HCT116 (cell line): ENCODE measurements around the gene STRADA. TPM values are rescaled to one million over a fixed set of nuclear protein-coding genes. Genes with fewer than 3 reads are reported as not detected.

Source experiments
- ATAC-seq: fragments of 200-7000 bp; cut with Tn5 transposase; 2 replicates; pipeline ENCODE4 v1.9.1; 2020; ENCODE audit warnings: mild to moderate bottlenecking, moderate library complexity
- BruUV-seq: library from RNA; stranded (reverse); fragments of 400-500 nt; replicated peaks from 2 replicates; lab custom pipeline; 2021; lab: Mats Ljungman, UMichigan
- CTCF ChIA-PET: fragments of 300-600 bp; sonication (Branson Sonifier 250); formaldehyde crosslinking; loops from one replicate; lab custom pipeline; 2021; ENCODE audit warnings: antibody characterized with exemption; lab: Charles Lee
- POLR2A ChIA-PET: fragments of 300-600, 350-600 bp; sonication (Branson Sonifier 250); formaldehyde crosslinking; loops from one replicate; lab custom pipeline; 2021; ENCODE audit warnings: antibody characterized with exemption; lab: Charles Lee
- RAD21 ChIA-PET, 2 experiments: fragments of 300-600 bp; sonication (Branson Sonifier 250); formaldehyde crosslinking; loops; one replicate each; lab custom pipeline; 2023; ENCODE audit warnings: low total read pairs in 2 of 2; ENCODE audit not compliant: uncharacterized antibody in 2 of 2, unreplicated experiment in 2 of 2, low non-redundant PET in 1 of 2; lab: Charles Lee
- DNase-seq: peaks from one replicate; pipeline ENCODE4 v3.0.0-alpha.2; 2010; ENCODE audit warnings: low read depth, low spot score
- H2AFZ ChIP-seq: fragments of 200-600 bp; shearing (Covaris generic), sonication (generic); 2 replicates; pipeline ENCODE4 v1.6.1; 2017; ENCODE audit warnings: low read depth, mixed run types, mixed read lengths, antibody characterized with exemption, low read length; ENCODE audit not compliant: poor library complexity, severe bottlenecking
- H3K27ac ChIP-seq: 2 replicates; pipeline ENCODE4 v1.5.1; 2012; ENCODE audit warnings: low read depth, low read length
- H3K27me3 ChIP-seq: fragments of 200-600 bp; sonication (generic); 2 replicates; pipeline ENCODE4 v1.6.1; 2016; ENCODE audit warnings: mixed run types, low read length, mixed read lengths; ENCODE audit not compliant: insufficient read depth
- H3K36me3 ChIP-seq, 2 experiments: fragments of 200-500 bp in 1 of 2; fragments of 200-600 bp in 1 of 2; sonication (Bioruptor generic) in 1 of 2; sonication (generic) in 1 of 2; 2 replicates each; pipeline versions ENCODE4 v1.5.1 to v1.6.1; 2014 to 2016; ENCODE audit warnings: low read length in 2 of 2, inconsistent platforms in 1 of 2, mixed read lengths in 1 of 2, mixed run types in 1 of 2; ENCODE audit not compliant: insufficient read depth in 2 of 2, control insufficient read depth in 1 of 2
- H3K4me1 ChIP-seq, 2 experiments: fragments of 200-600 bp in 1 of 2; sonication (generic) in 1 of 2; 2 replicates each; pipeline versions ENCODE4 v1.5.1 to v1.6.1; 2012 to 2017; ENCODE audit warnings: low read length in 2 of 2, inconsistent platforms in 1 of 2, mild to moderate bottlenecking in 1 of 2, mixed read lengths in 1 of 2, mixed run types in 1 of 2, moderate library complexity in 1 of 2; ENCODE audit not compliant: insufficient read depth in 2 of 2, control insufficient read depth in 1 of 2
- H3K4me2 ChIP-seq: fragments of 200-600 bp; sonication (generic); 2 replicates; pipeline ENCODE4 v1.6.1; 2017; ENCODE audit warnings: mixed run types, low read length, mixed read lengths
- H3K4me3 ChIP-seq, 2 experiments: fragments of 200-600 bp in 1 of 2; sonication (generic) in 1 of 2; replicated peaks in 1 of 2; 2 replicates each; pipeline ENCODE4 v1.5.1; 2011 to 2016; ENCODE audit warnings: low read length in 2 of 2, control low read depth in 1 of 2, low read depth in 1 of 2, mild to moderate bottlenecking in 1 of 2, mixed read lengths in 1 of 2, mixed run types in 1 of 2
- H3K79me2 ChIP-seq: fragments of 200-600 bp; sonication (generic); 2 replicates; pipeline ENCODE4 v1.6.1; 2017; ENCODE audit warnings: mild to moderate bottlenecking, mixed run types, low read length, moderate library complexity, mixed read lengths; ENCODE audit not compliant: insufficient read depth
- H3K9ac ChIP-seq: fragments of 200-600 bp; sonication (generic); 2 replicates; pipeline ENCODE4 v1.6.1; 2016; ENCODE audit warnings: low read length, mixed read lengths
- H3K9me2 ChIP-seq: fragments of 200-600 bp; sonication (generic), shearing (Covaris generic); 2 replicates; pipeline ENCODE4 v1.6.1; 2017; ENCODE audit warnings: mixed run types, mild to moderate bottlenecking, moderate library complexity; ENCODE audit not compliant: insufficient read depth
- H3K9me3 ChIP-seq, 2 experiments: fragments of 200-500 bp in 1 of 2; fragments of 200-600 bp in 1 of 2; sonication (Bioruptor generic) in 1 of 2; sonication (generic) in 1 of 2; 2 replicates each; pipeline ENCODE4 v1.6.1; 2014 to 2017; ENCODE audit warnings: low read length in 2 of 2, mixed read lengths in 2 of 2, inconsistent platforms in 1 of 2, low read depth in 1 of 2, mild to moderate bottlenecking in 1 of 2, mixed run types in 1 of 2, moderate library complexity in 1 of 2; ENCODE audit not compliant: control insufficient read depth in 1 of 2, insufficient read depth in 1 of 2
- H4K20me1 ChIP-seq: fragments of 200-600 bp; sonication (generic), shearing (Covaris generic); 2 replicates; pipeline ENCODE4 v1.6.1; 2017; ENCODE audit warnings: mixed run types, mild to moderate bottlenecking, moderate library complexity; ENCODE audit not compliant: insufficient read depth
- CBX3 ChIP-seq: IDR thresholded peaks from 2 replicates; pipeline ENCODE4 v1.6.1; 2012; ENCODE audit warnings: low read depth
- CEBPB ChIP-seq: IDR thresholded peaks from 2 replicates; pipeline ENCODE4 v1.6.1; 2012; ENCODE audit warnings: low read depth
- EGR1 ChIP-seq: IDR thresholded peaks from 2 replicates; pipeline ENCODE4 v1.6.1; 2012; ENCODE audit warnings: low read depth
- ELF1 ChIP-seq: IDR thresholded peaks from 2 replicates; pipeline ENCODE4 v1.6.1; 2012; ENCODE audit warnings: low read depth, borderline replicate concordance
- EZH2 ChIP-seq: fragments of 200-600 bp; sonication (generic); IDR thresholded peaks from 2 replicates; pipeline ENCODE4 v1.6.1; 2017; ENCODE audit warnings: antibody characterized with exemption, mixed run types
- EZH2phosphoT487 ChIP-seq: fragments of 200-600 bp; IDR thresholded peaks from 2 replicates; pipeline ENCODE4 v1.6.1; 2018; ENCODE audit warnings: antibody characterized with exemption, borderline replicate concordance
- FOSL1 ChIP-seq: IDR thresholded peaks from 2 replicates; pipeline ENCODE4 v1.6.1; 2012; ENCODE audit warnings: low read depth
- JUND ChIP-seq: IDR thresholded peaks from 2 replicates; pipeline ENCODE4 v1.6.1; 2012
- POLR2A ChIP-seq: IDR thresholded peaks from 2 replicates; pipeline ENCODE4 v1.7.0; 2011; ENCODE audit warnings: borderline replicate concordance; ENCODE audit not compliant: insufficient read depth, insufficient read length; ENCODE audit errors: extremely low read depth
- RAD21 ChIP-seq: IDR thresholded peaks from 2 replicates; pipeline ENCODE4 v1.6.1; 2012; ENCODE audit warnings: low read depth, mild to moderate bottlenecking
- SIN3A ChIP-seq: IDR thresholded peaks from 2 replicates; pipeline ENCODE4 v1.6.1; 2012; ENCODE audit warnings: low read depth
- SP1 ChIP-seq: IDR thresholded peaks from 2 replicates; pipeline ENCODE4 v1.6.1; 2012; ENCODE audit warnings: low read depth
- TCF7L2 ChIP-seq: IDR thresholded peaks from 2 replicates; pipeline ENCODE4 v1.7.0; 2011; ENCODE audit warnings: borderline replicate concordance, inconsistent platforms; ENCODE audit not compliant: insufficient read depth, insufficient read length; ENCODE audit errors: extremely low read depth
- ZFX ChIP-seq: fragments of 450-650 bp; IDR thresholded peaks from 2 replicates; pipeline ENCODE4 v1.6.1; 2017
- ZNF274 ChIP-seq: fragments of 200-500 bp; sonication (Bioruptor generic); IDR thresholded peaks from 2 replicates; pipeline ENCODE4 v1.6.1; 2014; ENCODE audit warnings: mild to moderate bottlenecking, low read depth, low read length, inconsistent platforms
- intact Hi-C: fragments of 100-400 bp; cut with micrococcal nuclease; formaldehyde crosslinking; loops from 2 replicates; pipeline ENCODE4 v1.10.0; 2022
- total RNA-seq: library from RNA; stranded (reverse); gene quantifications from one replicate; pipeline ENCODE4 v1.2.1, GENCODE V29; 2021; ENCODE audit not compliant: unreplicated experiment
- TF ChIP-seq, protein P1 (sequence below): IDR thresholded peaks from 2 replicates; pipeline ENCODE4 v1.6.1; 2011; ENCODE audit warnings: mild to moderate bottlenecking, low read length, moderate library complexity; ENCODE audit not compliant: insufficient replicate concordance; ENCODE audit errors: extremely low read depth
- TF ChIP-seq, protein P2 (sequence below), 3 experiments: fragments of 200-600 bp in 1 of 3; sonication (generic) in 1 of 3; IDR thresholded peaks in 2 of 3; conservative IDR thresholded peaks in 1 of 3; 2 replicates each; pipeline ENCODE4 v1.5.1; 2012 to 2017; ENCODE audit warnings: low read depth in 2 of 3, low read length in 2 of 3, antibody characterized with exemption in 1 of 3, borderline replicate concordance in 1 of 3, control low read depth in 1 of 3, mild to moderate bottlenecking in 1 of 3, mixed read lengths in 1 of 3, mixed run types in 1 of 3, moderate library complexity in 1 of 3; ENCODE audit not compliant: insufficient read depth in 1 of 3
- TF ChIP-seq, protein P3 (sequence below): IDR thresholded peaks from 2 replicates; pipeline ENCODE4 v1.6.1; 2012; ENCODE audit warnings: low read depth
- TF ChIP-seq, protein P4 (sequence below): IDR thresholded peaks from 2 replicates; pipeline ENCODE4 v1.6.1; 2012
- TF ChIP-seq, protein P5 (sequence below): IDR thresholded peaks from 2 replicates; pipeline ENCODE4 v1.6.1; 2012

STRADA gene
- total RNA-seq, 1 experiment from 2014 or later, result 38.0 TPM

DNA sequence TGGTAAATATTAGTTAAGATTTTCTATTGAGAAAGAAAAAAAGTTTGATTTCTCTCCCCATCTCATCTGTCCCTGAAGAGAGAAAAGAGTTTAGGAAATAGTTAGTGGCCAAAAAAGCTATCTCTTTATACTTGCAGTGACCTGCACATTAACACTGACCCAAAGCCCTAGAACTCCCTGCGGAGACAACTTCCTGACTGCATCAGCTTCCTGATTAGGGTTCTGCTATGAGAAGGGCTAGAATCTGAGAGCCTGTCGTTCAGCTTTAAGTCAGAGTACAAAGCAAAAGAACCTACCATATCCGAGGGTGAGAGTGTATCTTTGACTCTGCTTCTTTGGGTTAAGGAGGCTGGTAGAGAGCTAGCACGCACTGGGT is 66.4 kb downstream of the STRADA start:
- H3K36me3 ChIP-seq, result no peaks in the 10 kb centered on the region
- H3K9me2 ChIP-seq, result no peaks in the 10 kb centered on the region
- no TSS peak for BruUV-seq
- peak overlapping the region; percentile 59 for H3K4me2 ChIP-seq
- DNase-seq (no peak), ATAC-seq (no peak; the same call in 1 of the 2 replicates)
- TF ChIP-seq RAD21 (no peak), FOSL1 (no peak), ZNF274 (no peak), ELF1 (no peak), SIN3A (no peak), TCF7L2 (no peak), EGR1 (no peak), EZH2 (no peak), JUND (no peak), CEBPB (no peak), SP1 (no peak), POLR2A (no peak), EZH2phosphoT487 (no peak), ZFX (no peak), CBX3 (no peak)
- TF ChIP-seq, protein P1, sequence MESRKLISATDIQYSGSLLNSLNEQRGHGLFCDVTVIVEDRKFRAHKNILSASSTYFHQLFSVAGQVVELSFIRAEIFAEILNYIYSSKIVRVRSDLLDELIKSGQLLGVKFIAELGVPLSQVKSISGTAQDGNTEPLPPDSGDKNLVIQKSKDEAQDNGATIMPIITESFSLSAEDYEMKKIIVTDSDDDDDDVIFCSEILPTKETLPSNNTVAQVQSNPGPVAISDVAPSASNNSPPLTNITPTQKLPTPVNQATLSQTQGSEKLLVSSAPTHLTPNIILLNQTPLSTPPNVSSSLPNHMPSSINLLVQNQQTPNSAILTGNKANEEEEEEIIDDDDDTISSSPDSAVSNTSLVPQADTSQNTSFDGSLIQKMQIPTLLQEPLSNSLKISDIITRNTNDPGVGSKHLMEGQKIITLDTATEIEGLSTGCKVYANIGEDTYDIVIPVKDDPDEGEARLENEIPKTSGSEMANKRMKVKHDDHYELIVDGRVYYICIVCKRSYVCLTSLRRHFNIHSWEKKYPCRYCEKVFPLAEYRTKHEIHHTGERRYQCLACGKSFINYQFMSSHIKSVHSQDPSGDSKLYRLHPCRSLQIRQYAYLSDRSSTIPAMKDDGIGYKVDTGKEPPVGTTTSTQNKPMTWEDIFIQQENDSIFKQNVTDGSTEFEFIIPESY, result no peak
- TF ChIP-seq, protein P2, sequence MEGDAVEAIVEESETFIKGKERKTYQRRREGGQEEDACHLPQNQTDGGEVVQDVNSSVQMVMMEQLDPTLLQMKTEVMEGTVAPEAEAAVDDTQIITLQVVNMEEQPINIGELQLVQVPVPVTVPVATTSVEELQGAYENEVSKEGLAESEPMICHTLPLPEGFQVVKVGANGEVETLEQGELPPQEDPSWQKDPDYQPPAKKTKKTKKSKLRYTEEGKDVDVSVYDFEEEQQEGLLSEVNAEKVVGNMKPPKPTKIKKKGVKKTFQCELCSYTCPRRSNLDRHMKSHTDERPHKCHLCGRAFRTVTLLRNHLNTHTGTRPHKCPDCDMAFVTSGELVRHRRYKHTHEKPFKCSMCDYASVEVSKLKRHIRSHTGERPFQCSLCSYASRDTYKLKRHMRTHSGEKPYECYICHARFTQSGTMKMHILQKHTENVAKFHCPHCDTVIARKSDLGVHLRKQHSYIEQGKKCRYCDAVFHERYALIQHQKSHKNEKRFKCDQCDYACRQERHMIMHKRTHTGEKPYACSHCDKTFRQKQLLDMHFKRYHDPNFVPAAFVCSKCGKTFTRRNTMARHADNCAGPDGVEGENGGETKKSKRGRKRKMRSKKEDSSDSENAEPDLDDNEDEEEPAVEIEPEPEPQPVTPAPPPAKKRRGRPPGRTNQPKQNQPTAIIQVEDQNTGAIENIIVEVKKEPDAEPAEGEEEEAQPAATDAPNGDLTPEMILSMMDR (IDR thresholded peaks at IDR 0.05 in 2 of 3, conservative IDR thresholded peaks at IDR 0.05 in 1 of 3; ENCODE audit: borderline replicate concordance in 1 of 3, insufficient read depth in 1 of 3, low read depth in 2 of 3, low read length in 2 of 3), result no peak
- TF ChIP-seq, protein P3, sequence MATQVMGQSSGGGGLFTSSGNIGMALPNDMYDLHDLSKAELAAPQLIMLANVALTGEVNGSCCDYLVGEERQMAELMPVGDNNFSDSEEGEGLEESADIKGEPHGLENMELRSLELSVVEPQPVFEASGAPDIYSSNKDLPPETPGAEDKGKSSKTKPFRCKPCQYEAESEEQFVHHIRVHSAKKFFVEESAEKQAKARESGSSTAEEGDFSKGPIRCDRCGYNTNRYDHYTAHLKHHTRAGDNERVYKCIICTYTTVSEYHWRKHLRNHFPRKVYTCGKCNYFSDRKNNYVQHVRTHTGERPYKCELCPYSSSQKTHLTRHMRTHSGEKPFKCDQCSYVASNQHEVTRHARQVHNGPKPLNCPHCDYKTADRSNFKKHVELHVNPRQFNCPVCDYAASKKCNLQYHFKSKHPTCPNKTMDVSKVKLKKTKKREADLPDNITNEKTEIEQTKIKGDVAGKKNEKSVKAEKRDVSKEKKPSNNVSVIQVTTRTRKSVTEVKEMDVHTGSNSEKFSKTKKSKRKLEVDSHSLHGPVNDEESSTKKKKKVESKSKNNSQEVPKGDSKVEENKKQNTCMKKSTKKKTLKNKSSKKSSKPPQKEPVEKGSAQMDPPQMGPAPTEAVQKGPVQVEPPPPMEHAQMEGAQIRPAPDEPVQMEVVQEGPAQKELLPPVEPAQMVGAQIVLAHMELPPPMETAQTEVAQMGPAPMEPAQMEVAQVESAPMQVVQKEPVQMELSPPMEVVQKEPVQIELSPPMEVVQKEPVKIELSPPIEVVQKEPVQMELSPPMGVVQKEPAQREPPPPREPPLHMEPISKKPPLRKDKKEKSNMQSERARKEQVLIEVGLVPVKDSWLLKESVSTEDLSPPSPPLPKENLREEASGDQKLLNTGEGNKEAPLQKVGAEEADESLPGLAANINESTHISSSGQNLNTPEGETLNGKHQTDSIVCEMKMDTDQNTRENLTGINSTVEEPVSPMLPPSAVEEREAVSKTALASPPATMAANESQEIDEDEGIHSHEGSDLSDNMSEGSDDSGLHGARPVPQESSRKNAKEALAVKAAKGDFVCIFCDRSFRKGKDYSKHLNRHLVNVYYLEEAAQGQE, result no peak
- TF ChIP-seq, protein P4, sequence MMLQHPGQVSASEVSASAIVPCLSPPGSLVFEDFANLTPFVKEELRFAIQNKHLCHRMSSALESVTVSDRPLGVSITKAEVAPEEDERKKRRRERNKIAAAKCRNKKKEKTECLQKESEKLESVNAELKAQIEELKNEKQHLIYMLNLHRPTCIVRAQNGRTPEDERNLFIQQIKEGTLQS, result no peak
- TF ChIP-seq, protein P5, sequence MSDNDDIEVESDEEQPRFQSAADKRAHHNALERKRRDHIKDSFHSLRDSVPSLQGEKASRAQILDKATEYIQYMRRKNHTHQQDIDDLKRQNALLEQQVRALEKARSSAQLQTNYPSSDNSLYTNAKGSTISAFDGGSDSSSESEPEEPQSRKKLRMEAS, result no peak
- CTCF ChIA-PET, result interaction anchor here (0.8 to 2.3 kb wide), 6 partner anchors 22 to 269 kb away, joined by 3 to 10 read pairs (median 3); no protein-coding TSS in a partner anchor
- POLR2A ChIA-PET, result interaction anchor here (1.8 to 2.7 kb wide), 2 partner anchors 9 to 98 kb away, joined by 7 to 8 read pairs; partner anchors contain the start of genes CCDC47 and DDX42
- intact Hi-C loops, result no loop called here
- H3K9me3 ChIP-seq, result no peaks in the 10 kb centered on the region
- H3K27me3 ChIP-seq, result no peaks in the 10 kb centered on the region
- no peak overlapping the region for H3K4me3 ChIP-seq
- no peak overlapping the region for H2AFZ ChIP-seq
- H3K27ac ChIP-seq, result peak overlapping the region; percentile 77
- no peaks in the 10 kb centered on the region for H3K79me2 ChIP-seq
- RAD21 ChIA-PET, result no interaction called here
- H3K9ac ChIP-seq, result peak overlapping the region; percentile 22; the same call in 1 of the 2 replicates
- H3K4me1 ChIP-seq, result peaks cover 24 to 26% of the 10 kb centered on the region in 2 experiments
- no peaks in the 10 kb centered on the region for H4K20me1 ChIP-seq
